Raji (cell line): Measurements from ENCODE around the gene RAD51B.

ENCODE experiments used
- POLR2A ChIP-seq: IDR thresholded peaks from 2 replicates; pipeline ENCODE4 v1.6.1; 2011; ENCODE audit warnings: low read depth, low read length, control low read depth; ENCODE audit not compliant: insufficient read depth

Gene RAD51B

GRCh38 chr14:68412505-68413465 lies 593.2 kb downstream of the RAD51B start:
- TF ChIP-seq POLR2A = no peak

GRCh38 chr14:68413509-68413908 lies 593.9 kb downstream of the RAD51B start:
- no peak for TF ChIP-seq POLR2A

DNA sequence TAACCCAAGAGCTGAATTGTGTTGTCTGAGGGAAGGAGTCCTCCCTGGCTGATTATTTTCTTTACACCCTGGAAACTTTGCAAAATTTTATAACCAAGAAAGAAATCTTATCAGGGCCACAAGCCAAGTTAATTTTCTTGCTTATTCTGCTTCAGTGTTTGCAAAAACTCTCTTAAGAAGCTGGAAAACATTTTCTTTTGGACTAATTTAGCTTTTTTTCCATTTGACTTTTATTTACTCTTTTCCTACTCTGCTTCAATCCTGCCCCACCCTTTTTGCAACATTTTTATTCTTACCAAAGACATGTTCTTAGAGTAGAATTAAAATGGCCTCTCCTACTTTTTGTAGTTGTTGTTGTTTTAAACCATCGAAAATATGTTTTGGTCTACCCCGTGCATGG lies 594.5 kb downstream of the RAD51B start:
- no peak for TF ChIP-seq POLR2A

DNA sequence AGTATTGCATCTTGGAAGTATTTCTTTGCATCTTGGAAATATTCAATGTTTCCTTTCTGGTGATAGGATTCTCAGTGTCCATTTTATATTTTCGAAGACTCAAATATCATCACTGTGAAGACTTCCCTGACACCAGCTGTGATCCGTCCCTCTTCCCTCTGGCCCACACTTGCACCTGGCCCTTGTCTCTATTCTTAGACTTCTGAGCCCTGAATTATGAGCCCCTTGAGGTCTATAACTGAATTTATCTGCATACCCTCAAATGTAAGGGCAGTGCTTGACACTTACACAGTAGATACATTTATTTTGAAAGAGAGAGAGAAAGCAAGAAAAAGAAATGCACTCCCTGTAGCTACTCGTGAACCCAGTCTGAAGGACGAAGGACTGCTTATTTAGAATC lies 596.6 kb downstream of the RAD51B start:
- no peak for TF ChIP-seq POLR2A

- TF ChIP-seq POLR2A = no peak
Observed at GRCh38 chr14:68417009-68417650, 597.6 kb downstream of the RAD51B start.

DNA sequence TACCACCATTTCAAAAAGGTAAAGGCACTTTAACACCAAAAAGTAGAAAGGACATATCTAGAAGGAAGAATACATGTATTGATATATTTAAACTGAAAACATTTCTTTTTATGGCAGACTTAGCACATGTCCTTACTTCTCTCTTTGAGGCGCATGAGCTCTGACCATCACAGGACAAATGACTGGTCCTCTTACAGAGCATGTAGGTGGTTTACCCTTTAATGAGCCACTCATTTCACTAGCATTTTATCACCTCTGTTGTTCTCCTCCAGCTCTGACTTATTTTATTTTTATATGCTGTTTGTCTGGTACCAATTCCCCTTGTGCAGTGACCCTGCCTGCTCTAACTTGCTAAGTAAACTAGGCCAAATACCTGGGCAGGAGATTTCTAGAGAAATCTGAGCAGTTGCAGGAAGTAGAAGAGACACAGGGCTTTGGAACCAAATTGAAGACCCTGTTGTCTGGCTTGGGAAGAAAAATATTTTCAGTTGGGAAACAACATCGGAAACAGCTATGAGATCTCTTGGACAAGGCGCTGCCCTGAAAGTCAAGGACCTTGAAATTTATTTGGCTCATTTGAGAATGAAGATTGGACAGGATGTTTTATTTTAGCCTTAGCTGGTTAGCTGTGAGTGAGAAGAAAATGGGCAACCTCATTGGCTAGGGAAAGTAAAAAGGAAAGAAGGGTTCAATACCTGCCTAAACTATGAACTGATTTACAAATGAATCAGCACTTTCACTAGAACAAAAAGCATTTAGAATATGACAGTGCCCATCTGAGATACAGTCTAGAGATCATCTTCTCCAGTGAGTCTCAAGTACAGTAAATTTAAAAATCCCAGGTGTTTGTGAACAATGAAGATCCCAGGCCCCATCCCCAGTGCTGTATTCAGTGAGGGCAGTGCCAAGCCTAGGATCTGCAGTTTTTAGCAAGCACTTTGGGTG lies 598.9 kb downstream of the RAD51B start:
- no peak for TF ChIP-seq POLR2A

GRCh38 chr14:68420350-68420749 lies 600.8 kb downstream of the RAD51B start:
- TF ChIP-seq POLR2A = no peak

GRCh38 chr14:68421116-68421515 lies 601.5 kb downstream of the RAD51B start:
- no peak for TF ChIP-seq POLR2A

DNA sequence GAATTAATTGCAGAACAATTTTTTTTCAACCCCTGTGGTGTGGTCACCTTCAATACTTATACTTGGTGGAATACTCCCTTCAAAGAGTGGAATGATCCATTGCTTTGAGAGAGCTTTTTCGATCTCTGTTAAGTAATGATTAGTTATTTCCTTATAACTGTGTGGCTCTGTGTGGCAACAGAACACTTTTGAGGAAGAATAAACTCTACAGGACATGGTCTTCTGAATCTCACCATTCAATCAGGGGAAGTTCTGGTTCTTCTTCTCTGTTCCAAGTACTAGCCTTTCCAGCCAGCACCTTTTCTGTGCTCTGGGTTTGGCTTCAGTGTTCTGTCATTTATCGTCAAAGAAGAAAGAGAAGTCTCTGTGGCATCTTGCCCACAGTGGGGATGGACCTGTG lies 604.1 kb downstream of the RAD51B start:
- TF ChIP-seq POLR2A = no peak

DNA sequence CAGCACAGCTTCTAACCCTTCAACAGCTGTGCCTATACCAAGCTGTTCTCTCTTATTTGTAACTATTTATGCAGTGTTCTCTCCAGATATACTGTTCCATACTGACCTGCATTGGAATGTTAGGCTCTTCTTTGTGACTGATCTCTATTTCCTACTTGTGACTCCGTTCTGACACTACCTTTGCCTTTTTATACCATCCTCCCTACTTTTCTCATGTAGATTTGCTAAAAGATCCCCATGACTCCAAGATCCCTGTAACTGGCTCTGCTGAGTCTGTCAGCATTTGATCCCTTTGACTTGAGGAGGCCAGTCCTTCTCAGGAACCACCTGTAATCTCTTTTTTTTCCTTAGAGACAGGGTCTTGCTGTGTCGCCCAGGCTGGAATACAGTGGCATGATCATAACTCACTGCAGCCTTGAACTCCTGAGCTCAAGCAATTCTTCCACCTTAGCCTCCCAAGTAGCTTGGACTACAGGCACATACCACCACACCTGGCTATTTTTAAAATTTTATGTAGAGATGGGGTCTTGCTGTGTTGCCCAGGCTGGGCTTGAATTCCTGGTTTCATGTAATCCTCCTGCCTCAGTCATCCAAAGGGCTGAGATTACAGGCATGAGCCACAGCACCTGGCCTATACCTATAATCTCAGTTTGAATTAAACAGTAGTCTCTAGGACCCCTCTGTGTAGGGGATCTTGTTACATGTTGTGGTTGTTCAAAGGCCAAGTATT lies 605.0 kb downstream of the RAD51B start:
- no peak for TF ChIP-seq POLR2A

DNA sequence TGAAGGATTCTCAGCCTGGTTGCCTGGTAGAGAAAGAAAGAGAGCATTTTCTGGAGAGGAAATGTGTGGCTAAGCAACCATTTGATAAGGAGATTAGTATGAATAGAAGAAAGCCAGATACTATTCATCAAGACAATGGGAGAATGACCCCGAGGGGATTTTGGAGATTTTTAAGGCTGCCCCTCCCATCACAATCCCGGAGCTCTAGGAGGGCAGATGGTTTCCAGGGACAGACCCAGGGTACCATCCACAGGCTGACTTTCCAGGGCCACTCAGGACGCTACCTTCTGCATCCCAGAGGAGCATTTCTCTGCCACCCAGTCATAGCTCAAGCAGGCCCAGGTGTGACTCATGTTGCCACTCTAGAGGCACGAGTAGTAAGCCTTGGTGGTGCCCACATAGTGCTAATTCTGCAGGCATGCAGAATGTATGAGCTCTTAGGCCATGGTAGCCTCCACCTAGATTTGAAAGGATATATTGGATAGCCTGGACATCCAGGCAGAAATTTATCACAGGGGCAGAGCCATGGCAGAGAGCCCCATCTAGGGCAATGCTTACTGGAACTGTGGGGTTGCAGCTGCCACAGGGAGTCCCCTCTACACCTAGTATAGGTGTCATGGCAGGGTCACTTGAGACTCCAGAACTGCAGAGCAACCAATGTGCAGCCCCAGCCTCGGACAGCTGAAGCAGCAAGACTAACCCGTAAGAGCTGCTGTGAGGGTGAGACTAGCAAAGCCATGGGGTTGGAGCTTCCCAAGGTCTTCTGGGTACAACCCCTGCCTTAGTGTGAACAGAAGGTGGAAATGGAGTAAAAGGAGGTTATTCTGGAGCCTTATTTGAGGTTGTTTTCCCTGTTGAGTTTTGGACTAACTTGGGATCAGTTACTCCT lies 607.3 kb downstream of the RAD51B start:
- TF ChIP-seq POLR2A = no peak

DNA sequence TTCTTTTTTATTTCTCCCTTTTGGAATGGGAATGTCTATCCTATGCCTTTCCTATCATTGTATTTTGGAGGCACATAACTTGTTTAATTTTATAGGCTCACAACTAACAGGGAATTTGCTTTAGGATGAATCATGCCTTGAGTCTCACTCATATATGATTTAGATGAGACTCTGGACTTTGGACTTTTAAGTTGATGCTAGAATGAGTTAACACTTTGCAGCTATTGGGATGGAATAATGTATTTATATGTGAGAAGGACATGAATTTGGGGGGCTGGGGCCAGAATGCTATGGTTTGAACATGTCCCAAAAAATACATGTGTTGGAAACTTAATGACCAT lies 607.9 kb downstream of the RAD51B start:
- TF ChIP-seq POLR2A = no peak

DNA sequence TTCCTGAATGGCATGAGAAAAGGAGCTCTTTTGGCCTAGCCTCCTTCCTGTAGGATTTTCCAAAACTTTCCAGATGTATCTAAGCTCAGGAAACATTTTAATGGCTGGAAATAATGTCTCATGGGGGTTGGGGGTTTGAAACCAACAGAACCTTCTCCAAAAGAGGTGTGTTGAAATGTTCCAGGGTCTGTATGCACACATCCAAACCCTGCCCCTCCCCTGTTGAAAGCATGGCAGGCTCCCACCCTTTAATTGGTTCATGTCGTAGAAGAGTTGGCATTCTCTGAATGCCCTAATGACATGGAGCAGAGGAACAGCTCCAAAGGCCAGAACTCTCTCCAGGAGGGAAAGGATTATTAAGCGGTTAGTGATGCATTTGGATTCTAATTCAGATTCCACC lies 620.1 kb downstream of the RAD51B start:
- no peak for TF ChIP-seq POLR2A

- TF ChIP-seq POLR2A = no peak
Observed at GRCh38 chr14:68440820-68441219, 621.2 kb downstream of the RAD51B start.
